Naive B cell (primary cell): ENCODE results near the gene EHD4. TPM values are rescaled to one million over a fixed set of nuclear protein-coding genes. Genes with fewer than 3 reads are reported as not detected.

Experiments used
- ATAC-seq, 2 donors: fragments of 150-1000 bp; cut with Tn5 transposase; 2 replicates each; pipeline ENCODE4 v1.10.0; 2021; ENCODE audit warnings: low read depth in 2 of 2, mild to moderate bottlenecking in 2 of 2, moderate library complexity in 2 of 2
- DNase-seq: peaks from one replicate; pipeline ENCODE4 v3.0.0; 2022
- H3K27ac Mint-ChIP-seq, 6 donors: one replicate each; pipeline ENCODE4 v1.8.0; 2020 to 2022; ENCODE audit warnings: mild to moderate bottlenecking in 6 of 6, mixed read lengths in 6 of 6, moderate library complexity in 5 of 6, inconsistent platforms in 2 of 6
- H3K27me3 Mint-ChIP-seq, 3 donors: one replicate each; pipeline ENCODE4 v1.8.0; 2021 to 2022; ENCODE audit warnings: mixed read lengths in 3 of 3, mild to moderate bottlenecking in 1 of 3
- H3K36me3 Mint-ChIP-seq, 2 donors: one replicate each; pipeline ENCODE4 v1.8.0; 2020 to 2022; ENCODE audit warnings: mixed read lengths in 2 of 2, inconsistent platforms in 1 of 2, mild to moderate bottlenecking in 1 of 2
- H3K4me1 Mint-ChIP-seq, 3 donors: one replicate each; pipeline ENCODE4 v1.8.0; 2020 to 2022; ENCODE audit warnings: mixed read lengths in 3 of 3, inconsistent platforms in 1 of 3, mild to moderate bottlenecking in 1 of 3, moderate library complexity in 1 of 3
- H3K4me3 Mint-ChIP-seq, 8 donors: one replicate each; pipeline ENCODE4 v1.8.0; 2020 to 2022; ENCODE audit warnings: mild to moderate bottlenecking in 8 of 8, mixed read lengths in 8 of 8, moderate library complexity in 8 of 8, inconsistent platforms in 2 of 8
- H3K9me3 Mint-ChIP-seq, 7 donors: one replicate each; pipeline ENCODE4 v1.8.0; 2020 to 2022; ENCODE audit warnings: mixed read lengths in 7 of 7, mild to moderate bottlenecking in 5 of 7, inconsistent platforms in 2 of 7, moderate library complexity in 1 of 7
- polyA plus RNA-seq, 6 donors: library from polyadenylated mRNA; unstranded; fragments of 300-500 nt; fragmentation: Illumina TruSeq; gene quantifications; one replicate each; pipeline ENCODE4 v1.2.3, GENCODE V29; 2021; ENCODE audit warnings: low read depth in 6 of 6

EHD4 gene
- polyA plus RNA-seq, 6 donors from 2014 or later, result 4.1 to 9.2 (median 6.9) TPM

DNA sequence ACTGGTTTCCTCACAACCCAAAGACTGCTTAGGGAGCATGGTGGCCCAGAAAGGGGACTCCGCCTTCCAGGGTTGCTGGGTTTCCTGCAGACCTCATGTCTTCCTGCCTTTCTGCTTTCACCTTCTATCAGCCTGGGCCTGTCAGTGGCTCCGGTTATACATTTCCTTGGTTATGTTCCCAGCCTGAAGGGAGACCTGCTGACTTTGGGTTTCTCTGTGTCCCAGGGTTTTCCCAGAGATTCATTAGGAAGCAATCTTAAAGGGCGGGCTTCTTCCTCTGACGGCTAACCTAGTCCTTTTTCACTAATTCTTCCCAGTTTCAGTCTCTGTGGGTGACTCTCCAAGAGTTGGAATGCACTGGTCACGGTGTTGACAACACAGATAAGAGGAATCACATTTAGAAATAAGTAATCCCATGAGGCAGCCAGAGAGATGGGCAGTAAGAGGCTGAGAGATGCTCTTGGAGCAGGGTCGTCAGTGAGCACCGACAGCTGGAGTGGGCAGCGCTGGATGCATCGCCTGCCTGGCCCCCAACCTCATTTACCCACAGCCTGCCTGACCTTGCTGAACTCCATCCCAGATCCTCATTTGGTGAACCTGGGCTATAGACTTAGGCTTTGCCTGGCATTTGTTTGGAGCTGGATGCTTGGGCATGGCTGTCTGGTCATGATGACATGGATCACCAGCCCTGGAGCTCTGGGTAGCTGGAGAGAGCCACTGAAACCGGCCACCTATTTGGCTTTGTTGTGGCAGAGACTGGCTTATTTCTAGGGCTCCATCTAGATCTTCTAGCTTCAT lies 10.0 kb upstream of the EHD4 start:
- no peaks in the 10 kb centered on the region for H3K9me3 Mint-ChIP-seq
- H3K4me3 Mint-ChIP-seq, result no peak overlapping the region
- ATAC-seq, result no peak
- H3K27ac Mint-ChIP-seq, result no peak overlapping the region
- H3K36me3 Mint-ChIP-seq, result no peaks in the 10 kb centered on the region
- no peaks in the 10 kb centered on the region for H3K4me1 Mint-ChIP-seq
- no peak for DNase-seq
- H3K27me3 Mint-ChIP-seq, result peaks cover 0 to 14% (median 0%) of the 10 kb centered on the region in 3 donors

DNA sequence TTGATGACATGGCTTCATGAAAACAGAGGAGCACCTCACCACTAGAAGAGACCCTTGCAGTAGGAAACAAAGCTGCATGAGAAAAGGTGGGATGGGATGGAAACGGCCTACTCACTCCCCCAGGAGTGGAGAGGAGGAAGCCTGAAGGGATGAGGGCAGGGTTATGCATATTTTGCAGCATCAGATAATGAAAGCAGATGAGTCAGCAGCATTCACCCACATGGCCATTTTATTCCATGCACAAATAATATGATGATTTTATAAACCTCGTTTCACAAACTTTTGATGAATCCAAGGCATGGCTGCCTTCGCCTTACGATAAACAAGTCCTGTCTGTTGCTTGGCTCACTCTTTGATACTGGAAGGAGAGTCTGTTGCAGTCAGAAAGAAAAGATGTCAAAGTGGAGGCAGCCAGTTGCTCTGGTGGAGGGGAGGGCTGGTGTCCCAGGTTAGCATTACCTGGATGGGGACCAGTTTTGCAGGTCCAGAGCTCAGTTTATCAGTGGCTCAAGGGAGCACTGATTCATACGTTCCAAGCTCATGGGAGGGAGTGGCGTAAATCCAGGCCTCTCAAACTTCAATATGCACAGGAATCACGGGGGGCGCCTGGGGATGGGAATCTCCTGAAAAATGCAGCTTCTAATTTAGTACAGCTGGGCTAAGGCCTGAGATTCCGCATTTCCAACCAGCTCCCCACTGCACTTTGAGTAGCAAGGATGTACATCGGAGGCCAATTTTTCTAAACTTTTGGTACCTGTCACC lies 9.2 kb upstream of the EHD4 start:
- Mint-ChIP-seq H3K36me3 (no peaks in the 10 kb centered on the region), H3K27me3 (peaks cover 0 to 21% (median 0%) of the 10 kb centered on the region in 3 donors), H3K4me1 (no peaks in the 10 kb centered on the region), H3K9me3 (no peaks in the 10 kb centered on the region), H3K27ac (no peak overlapping the region), H3K4me3 (no peak overlapping the region)
- DNase-seq, result no peak
- ATAC-seq, result no peak

DNA sequence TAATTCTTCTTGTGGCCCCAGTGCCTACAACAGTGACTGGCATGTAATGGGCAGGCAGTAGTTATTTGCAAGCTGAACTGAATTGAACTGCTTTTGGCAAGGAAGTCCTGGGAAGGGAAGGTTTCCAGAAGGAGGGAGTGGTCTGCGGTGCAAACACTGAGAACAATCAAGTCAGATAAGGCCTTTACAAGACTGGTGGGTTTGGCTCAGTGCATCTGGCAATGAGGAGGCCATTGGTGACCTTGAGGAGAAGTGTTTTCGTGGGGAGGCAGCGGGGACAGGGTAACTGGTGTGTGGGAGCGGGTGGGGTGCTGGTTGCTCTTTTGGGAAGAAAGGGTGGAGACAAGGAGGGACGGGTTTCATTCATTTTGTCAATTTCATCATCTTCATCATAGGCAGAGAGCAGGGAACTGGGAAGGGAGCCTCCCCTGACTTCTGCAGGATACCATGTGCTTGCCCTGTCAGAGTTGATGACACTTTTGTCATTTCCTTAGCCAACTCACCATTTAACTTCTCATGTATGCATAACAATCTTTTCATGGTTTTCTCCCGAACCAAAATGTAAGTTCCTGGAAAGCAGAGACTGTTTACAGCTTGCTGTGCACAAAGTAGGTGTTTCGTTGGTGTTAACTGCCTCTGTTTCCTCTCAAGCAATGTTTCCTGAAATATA lies 8.4 kb upstream of the EHD4 start:
- no peaks in the 10 kb centered on the region for H3K9me3 Mint-ChIP-seq
- no peak overlapping the region for H3K4me3 Mint-ChIP-seq
- ATAC-seq, result no peak
- peaks cover 0 to 22% (median 2%) of the 10 kb centered on the region in 3 donors for H3K27me3 Mint-ChIP-seq
- H3K36me3 Mint-ChIP-seq, result no peaks in the 10 kb centered on the region
- H3K4me1 Mint-ChIP-seq, result no peaks in the 10 kb centered on the region
- no peak overlapping the region for H3K27ac Mint-ChIP-seq
- no peak for DNase-seq

DNA sequence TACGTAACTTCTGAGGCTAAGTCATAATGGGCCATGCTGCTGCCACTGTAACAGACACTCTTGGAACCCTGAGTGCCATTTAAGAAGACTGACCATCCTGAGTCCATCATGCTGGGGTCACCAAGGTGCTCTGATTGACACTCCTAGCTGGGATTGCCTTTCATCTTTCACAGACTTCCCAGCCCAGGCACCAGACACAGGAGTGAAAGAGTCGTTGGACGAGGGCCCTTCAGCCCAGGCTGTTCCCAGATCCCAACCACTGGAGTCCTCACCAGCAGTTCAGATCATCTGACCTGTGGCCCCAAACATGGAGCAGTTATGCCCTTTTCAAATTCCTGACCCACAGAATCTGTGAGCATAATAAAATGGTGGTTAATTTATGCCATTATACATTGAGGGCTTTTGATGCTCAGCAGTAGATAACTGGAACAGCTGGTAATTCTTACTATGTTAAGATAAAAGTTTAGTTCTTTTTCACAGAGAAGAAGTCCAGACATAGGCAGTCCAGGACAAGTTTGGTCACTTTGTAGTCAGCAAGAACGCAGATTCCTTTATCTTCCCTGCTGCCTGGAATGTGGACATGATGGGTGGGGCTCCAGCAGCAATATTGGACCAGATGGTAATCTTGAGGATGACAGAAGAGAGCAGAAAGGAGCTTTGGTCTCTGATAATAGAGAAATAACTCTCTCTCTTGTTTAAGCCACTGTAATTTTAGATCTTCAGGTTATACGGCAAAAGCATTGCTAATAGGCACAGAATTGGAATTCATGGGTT lies 7.3 kb upstream of the EHD4 start:
- Mint-ChIP-seq H3K27me3 (peaks cover 2 to 25% (median 12%) of the 10 kb centered on the region in 3 donors), H3K4me3 (no peak overlapping the region), H3K36me3 (no peaks in the 10 kb centered on the region), H3K27ac (no peak overlapping the region), H3K4me1 (no peaks in the 10 kb centered on the region), H3K9me3 (no peaks in the 10 kb centered on the region)
- ATAC-seq (no peak), DNase-seq (no peak)

DNA sequence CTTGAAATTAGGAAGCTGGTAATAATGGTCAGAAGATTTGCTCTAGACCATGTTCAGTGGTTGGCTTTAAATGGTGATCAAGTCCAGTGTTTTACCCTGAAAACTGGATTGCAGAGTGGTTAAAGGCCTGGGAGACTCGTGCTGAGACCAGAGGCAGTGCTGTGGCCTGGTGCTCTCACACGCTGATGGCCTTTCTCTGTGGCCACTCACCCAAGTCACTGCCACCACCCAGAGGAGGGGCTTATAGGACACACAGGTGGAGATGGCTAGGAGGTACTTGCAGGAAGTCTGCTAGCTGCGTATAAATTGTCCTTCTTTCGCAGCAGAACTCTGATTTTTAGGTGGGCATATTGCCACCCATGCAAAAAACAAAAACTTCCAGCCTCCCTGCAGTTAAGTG lies 6.2 kb upstream of the EHD4 start:
- no peak overlapping the region for H3K4me3 Mint-ChIP-seq
- ATAC-seq (no peak), DNase-seq (no peak)
- H3K4me1 Mint-ChIP-seq, result peaks cover 0 to under 1% (median 0%) of the 10 kb centered on the region in 3 donors
- peaks cover 5 to 29% (median 19%) of the 10 kb centered on the region in 3 donors for H3K27me3 Mint-ChIP-seq
- H3K27ac Mint-ChIP-seq, result no peak overlapping the region
- H3K9me3 Mint-ChIP-seq, result no peaks in the 10 kb centered on the region
- H3K36me3 Mint-ChIP-seq, result no peaks in the 10 kb centered on the region

DNA sequence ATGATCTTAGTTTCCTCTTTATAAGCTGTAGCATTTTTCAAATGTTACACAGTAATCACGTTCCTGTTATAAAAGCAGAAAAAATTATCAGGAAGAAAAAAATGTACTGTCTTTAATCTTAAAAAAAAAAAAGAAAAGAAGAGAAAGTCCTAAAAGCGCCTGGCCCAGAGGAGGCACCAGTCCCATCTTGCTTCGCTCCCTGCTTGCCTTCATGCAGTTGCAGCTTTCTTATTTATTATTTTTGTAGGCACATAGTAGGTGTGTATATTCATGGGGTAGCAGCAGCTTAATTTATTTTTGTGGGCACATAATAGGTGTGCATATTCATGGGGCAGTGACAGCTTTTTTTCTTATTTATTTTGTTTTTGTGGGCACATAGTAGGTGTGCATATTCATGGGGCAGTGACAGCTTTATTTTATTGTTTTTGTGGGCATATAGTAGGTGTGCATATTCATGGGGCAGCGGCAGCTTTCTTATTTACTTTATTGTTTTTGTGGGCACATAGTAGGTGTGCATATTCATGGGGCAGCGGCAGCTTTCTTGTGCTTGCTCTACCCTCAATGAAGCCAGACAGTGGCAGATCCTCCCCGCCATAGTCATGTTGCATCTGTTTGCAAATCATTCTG lies 5.5 kb upstream of the EHD4 start:
- H3K4me1 Mint-ChIP-seq, result peaks cover 2 to 7% (median 3%) of the 10 kb centered on the region in 3 donors
- no peak overlapping the region for H3K27ac Mint-ChIP-seq

DNA sequence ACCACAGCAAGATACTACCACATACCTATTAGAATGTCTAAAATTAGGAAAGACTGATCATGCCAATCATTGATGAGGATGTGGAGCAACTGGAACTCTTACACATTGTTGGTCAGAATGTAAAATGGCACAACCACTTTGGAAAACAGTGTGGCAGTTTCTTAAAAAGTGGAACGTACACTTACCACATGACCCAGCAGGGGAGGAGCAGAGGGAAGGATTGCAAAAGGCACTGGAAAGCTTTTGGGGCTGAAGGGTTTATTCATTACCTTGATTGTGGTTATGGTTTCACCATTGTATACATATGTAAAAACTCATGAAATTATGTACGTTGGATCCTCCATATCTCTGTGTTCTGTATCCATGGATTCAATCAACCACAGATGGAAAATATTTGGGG lies 3.3 kb upstream of the EHD4 start:
- Mint-ChIP-seq H3K27ac (no peak overlapping the region), H3K27me3 (peaks cover 5 to 29% (median 19%) of the 10 kb centered on the region in 3 donors), H3K36me3 (no peaks in the 10 kb centered on the region), H3K4me1 (peaks cover 15 to 22% (median 17%) of the 10 kb centered on the region in 3 donors), H3K9me3 (no peaks in the 10 kb centered on the region), H3K4me3 (no peak overlapping the region)
- ATAC-seq (no peak), DNase-seq (no peak)

More for the DNA sequence above, 5.5 kb upstream of the EHD4 start:
- no peak for DNase-seq
- Mint-ChIP-seq H3K4me3 (no peak overlapping the region), H3K9me3 (no peaks in the 10 kb centered on the region), H3K27me3 (peaks cover 5 to 29% (median 19%) of the 10 kb centered on the region in 3 donors), H3K36me3 (no peaks in the 10 kb centered on the region)
- ATAC-seq, result no peak

DNA sequence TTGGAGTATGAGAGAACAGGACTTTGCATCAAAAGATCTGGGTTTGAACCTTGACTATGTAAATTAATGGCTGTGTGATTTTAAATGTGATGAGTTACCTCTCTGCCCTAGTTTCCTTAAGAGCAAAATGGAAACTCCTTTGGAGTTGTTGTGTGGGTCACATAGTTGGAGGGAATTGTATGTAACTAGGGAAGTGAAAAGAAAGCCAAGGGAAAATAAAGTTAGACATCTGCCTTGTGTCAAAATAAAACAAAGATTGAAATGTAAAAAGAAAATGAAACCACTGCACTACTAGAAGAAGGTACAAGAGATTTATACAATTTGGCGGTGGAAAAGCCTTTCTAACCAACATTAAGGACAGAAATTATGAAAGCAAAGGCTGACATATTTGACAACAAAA lies 1.7 kb upstream of the EHD4 start:
- Mint-ChIP-seq H3K9me3 (no peaks in the 10 kb centered on the region), H3K4me3 (peak overlapping the region in 2 of 8 donors; percentile 29 to 97), H3K27ac (no peak overlapping the region), H3K27me3 (peaks cover 5 to 29% (median 19%) of the 10 kb centered on the region in 3 donors), H3K4me1 (peaks cover 25 to 39% (median 32%) of the 10 kb centered on the region in 3 donors), H3K36me3 (no peaks in the 10 kb centered on the region)
- no peak for DNase-seq
- no peak for ATAC-seq

DNA sequence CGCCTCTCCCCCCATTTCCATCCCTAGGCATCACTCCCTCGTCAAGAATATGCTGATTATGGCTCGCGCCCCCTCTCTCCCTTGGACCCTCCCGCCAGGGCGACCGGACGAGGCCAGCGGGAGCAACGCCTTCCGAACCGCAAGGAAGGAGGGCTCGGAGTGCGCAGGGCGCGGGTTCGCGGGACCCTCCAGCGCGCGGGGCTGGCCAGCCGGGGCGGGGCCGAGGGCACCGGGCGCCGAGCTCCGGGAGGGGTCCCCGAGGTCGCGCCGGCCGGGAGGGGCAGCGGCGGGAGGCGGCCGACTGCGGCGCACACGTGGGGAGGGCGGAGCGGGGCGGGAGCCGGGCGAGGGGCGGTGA lies 483 bp downstream of the EHD4 start:
- H3K4me1 Mint-ChIP-seq, result peaks cover 45 to 59% (median 52%) of the 10 kb centered on the region in 3 donors
- DNase-seq, result no peak
- no peaks in the 10 kb centered on the region for H3K9me3 Mint-ChIP-seq
- ATAC-seq, result peak; percentile 16
- no peaks in the 10 kb centered on the region for H3K36me3 Mint-ChIP-seq
- H3K27ac Mint-ChIP-seq, result peak overlapping the region; percentile 89 to 97 (median 96)
- H3K27me3 Mint-ChIP-seq, result peaks cover 5 to 22% (median 19%) of the 10 kb centered on the region in 3 donors
- peak overlapping the region; percentile 88 to 97 (median 96) for H3K4me3 Mint-ChIP-seq

DNA sequence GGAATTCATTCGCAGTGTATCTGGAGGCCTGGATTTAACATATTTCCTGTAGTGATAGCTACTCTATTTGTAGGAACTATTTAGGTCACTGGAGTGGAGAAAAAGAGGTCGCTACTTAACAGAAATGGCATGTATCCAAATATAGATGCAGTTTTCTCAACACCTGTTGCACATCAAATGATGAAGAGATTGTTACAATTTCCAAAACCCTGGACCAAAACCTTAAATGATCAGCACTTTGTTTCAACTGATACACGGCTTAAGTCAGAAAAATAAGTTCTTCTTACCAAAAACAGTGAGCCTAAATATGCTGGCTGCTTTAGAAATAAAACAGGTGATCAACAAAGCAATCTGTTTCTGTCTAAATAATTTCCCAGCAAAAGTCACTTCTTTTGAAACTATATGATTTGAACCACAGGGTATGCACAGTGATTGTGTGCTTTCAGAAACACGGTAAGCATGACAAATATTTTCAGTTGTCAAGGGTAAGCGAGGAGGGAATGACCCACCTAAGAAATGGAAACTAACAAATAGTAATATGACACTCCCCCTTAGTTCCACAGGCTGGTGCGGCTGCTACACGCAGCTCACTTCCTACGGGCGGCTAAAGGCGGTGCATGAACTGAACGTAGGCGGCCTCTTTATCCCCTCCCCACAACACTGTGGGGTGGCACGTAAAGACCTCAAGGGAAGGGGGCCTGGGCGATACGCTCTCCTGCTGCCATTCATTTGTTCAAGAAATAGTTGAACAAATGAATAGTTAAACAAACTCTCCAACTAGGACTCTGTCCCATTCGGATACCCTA lies 1.1 kb downstream of the EHD4 start:
- H3K27me3 Mint-ChIP-seq, result peaks cover 5 to 19% (median 18%) of the 10 kb centered on the region in 3 donors
- peak; percentile 71 for DNase-seq
- H3K4me3 Mint-ChIP-seq, result peak overlapping the region; percentile 87 to 97 (median 93)
- no peaks in the 10 kb centered on the region for H3K36me3 Mint-ChIP-seq
- peaks cover 51 to 65% (median 58%) of the 10 kb centered on the region in 3 donors for H3K4me1 Mint-ChIP-seq
- H3K9me3 Mint-ChIP-seq, result no peaks in the 10 kb centered on the region
- peak overlapping the region; percentile 89 to 97 (median 95) for H3K27ac Mint-ChIP-seq
- peak; percentile 60 for ATAC-seq

DNA sequence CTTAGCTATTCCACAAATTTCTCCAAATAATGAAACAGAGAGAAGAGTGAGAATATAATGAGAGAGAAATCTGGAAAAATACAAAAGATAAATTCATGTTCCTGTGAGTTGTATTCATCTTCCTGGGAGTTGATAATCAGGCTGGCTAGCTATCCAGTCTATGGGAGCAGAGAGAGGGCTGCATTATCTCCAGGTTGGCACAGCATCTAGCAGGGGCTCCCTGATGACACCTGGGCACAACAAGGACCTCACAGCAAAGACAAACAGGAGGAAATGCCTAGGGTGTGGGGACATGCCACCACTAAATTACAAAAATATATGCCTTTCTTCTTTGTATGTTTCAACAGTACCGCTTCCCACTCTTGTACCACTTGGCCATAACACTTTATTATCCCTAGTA lies 1.9 kb downstream of the EHD4 start:
- Mint-ChIP-seq H3K27me3 (peaks cover 5 to 14% (median 14%) of the 10 kb centered on the region in 3 donors), H3K4me3 (peak overlapping the region; percentile 23 to 97 (median 89)), H3K9me3 (no peaks in the 10 kb centered on the region), H3K27ac (peak overlapping the region; percentile 46 to 97 (median 95)), H3K36me3 (no peaks in the 10 kb centered on the region), H3K4me1 (peaks cover 56 to 70% (median 64%) of the 10 kb centered on the region in 3 donors)
- no peak for DNase-seq
- ATAC-seq, result no peak
